GM18520 (cell line): ENCODE data around the gene IFT43.
"Not testable (repeated sequence)": the region's sequence is repeated elsewhere in the genome, so short reads cannot be mapped to it uniquely, and the experiment has no call there.

Source experiments
- ATAC-seq: cut with Tn5 transposase; IDR thresholded peaks from one replicate; pipeline ENCODE4 v1.9.1; 2021; ENCODE audit not compliant: unreplicated experiment

The IFT43 gene

DNA sequence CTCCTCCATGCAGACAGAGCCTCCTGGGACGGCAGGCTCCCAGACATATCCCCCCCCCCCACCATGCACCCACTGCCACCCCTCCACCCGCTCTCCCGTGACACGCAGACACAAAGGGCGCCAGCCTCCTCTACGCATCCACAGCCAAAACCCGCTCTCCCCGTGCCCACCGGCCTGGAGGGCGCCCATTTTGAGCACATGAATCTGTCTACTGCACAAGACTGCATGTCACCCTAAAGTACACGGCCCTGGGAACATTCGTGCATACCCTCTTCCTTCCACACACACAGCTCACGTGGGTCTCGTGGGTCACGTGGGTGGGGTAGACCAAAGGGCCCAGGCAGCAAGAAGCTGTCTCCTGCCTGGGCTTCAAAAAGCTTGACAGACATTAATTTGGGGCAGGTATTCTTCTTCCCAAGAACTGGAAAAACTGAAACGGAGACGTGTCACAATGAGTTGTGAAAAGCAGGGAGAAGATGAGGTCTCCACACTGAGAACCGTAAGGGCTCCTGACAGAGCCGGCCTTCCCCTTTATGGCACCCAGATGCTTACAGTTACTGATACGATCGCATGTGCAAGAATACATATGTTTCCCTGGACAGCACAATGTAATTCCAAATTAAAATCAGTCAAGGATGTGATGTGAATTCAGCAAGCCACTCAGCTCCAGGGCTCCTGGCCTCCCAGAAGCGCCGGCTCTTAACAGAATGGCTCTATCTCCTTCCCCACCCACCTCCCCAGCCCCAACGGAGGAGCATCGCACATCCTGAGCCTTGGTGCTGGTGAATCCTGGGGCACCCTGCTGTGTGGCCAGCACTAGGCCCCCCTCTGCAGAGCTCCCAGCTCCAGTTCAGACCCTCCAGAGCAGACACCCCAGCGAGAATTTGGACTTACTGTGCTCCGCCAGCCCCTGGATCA, 5.7 kb upstream of the IFT43 start:
- no peak for ATAC-seq

DNA sequence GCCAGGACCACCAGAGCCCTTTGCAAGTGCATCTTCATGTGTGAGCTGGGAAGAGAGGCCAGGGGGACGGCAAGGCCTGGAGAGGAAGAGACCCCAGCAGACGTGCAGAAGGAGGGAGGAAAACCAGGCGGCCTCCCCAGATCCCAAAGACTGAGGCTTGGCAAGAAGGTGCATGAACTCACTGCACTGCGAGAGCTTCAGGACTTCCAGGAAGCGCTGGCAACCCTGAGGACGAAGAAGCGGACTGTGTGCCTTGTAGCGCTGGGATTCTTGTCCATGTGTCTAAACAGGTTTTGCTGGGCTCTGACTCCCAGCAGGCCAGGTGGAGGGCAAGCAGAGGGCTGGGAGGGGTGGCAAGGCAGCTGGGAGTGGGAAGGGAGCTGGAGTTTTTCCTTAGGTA, 4.7 kb upstream of the IFT43 start:
- ATAC-seq: no peak

DNA sequence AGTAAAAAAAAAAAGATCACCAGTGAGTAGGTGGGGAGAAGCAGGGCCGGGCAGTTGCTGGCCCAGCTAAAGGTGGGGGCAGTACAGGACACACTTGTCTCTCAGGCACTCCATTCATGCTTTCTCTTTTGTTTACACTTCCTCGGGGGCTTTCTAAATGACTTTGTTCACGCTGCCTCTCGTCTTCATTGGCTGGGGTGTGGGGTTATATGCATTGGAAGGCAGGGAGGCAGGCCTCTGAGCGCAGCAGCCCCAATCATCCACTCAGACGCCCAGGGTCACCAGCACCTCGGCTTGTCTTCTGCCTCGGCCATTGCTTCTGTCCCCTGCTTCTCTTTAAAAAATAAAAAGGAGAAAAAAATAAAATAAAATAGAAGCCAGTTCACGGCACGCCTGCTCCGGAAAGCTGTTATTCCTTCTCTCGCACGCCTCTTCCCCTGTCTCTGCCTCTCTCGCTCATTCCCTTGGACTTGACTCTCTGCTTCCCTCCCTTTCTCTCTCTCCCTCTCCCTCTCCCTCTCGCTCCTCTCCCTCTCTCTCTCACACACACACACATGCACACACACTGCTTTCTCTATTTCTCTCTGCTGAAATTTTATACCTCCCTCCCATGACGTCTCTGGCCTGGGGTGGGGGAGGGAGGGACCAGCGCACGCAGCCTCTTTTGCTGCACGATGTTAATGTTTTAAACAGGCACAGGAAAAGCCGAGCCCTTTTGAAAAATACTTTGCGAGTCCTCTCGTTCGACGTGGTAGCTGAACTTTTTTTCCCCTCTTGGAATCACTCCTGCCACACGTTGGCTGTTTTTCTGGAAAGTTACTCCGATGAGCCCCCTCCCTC, 3.9 kb upstream of the IFT43 start, which contains the start of gene TGFB3:
Gene TGFB3, minus strand, starts transcription at position 570 of the 840 bp plus-strand sequence. CDS start 1,102 bp downstream, outside the sequence.
- peak; percentile 48 for ATAC-seq

DNA sequence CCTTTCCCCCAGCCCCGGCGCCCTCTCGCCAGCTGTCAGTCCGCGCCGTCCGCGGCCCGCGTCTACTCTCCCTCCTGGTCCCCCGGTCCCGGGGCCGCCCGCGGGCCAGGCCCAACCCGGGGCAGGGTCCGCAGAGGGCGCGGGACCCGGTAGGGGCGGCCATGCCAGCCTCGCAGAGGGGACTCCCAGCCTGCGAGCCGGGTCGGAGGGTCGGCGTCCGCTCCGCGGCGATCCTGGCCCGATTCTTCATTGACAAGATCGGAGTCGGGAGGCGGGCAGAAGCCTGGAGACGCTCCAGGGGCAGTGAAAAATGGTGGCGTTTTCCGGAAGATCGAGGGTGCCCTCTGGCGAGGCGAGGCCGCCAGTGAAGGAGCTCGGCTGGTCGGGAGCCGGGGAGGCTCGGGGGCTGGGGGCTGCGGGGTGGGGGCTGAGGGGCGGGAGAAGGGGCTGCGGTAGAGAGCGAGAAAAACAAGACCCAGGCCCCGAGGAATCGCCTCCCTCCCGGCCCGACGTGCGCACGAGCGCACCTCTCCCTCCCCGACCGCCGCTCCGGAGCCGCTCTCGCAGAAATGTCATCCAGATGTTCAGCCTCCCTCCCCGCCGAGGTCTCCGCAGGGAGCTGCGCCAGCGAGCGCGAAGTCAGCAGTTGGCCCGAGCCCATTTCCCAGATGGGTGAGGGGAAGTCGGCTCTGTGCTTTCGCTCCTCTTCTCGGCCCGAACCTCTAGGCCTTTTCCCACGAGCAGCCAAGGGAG, 3.1 kb upstream of the IFT43 start:
- ATAC-seq: peak; percentile 43

DNA sequence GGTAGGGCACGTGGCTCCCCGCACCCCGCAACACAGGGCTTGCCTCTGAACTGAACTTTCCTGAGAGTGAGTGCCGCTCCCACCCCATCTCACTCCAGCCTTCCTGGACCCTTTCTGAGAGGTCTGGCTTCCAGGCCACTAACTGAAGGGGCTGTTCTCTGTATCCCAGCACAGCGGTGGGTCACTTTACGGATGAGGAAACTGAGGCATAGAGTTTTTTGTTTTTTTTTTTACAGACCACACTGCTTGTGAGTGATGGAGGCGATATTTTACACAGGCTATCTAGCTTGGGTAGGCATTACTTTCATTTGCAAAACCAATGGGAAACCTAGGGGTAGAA, 2.6 kb upstream of the IFT43 start:
- no peak for ATAC-seq

DNA sequence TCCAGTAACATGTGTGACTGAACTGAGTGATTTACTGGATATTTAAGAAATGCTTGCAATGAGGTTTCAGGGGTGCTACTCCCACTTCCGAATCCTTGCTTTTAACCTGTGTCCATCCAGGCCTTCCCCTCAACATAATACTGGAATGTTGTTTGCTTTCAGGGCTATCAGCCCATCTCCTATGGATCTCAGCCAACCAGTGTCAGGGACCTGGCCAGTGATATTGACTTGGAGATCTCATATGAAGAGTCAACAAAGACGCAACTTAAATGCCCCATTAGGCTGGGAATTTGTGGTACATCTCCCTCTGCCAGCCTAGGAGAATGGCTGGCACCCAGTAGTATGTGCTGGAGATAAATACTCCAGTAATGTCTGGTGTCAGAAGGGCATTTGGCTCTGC, 889 bp upstream of the IFT43 start:
- ATAC-seq: no peak

DNA sequence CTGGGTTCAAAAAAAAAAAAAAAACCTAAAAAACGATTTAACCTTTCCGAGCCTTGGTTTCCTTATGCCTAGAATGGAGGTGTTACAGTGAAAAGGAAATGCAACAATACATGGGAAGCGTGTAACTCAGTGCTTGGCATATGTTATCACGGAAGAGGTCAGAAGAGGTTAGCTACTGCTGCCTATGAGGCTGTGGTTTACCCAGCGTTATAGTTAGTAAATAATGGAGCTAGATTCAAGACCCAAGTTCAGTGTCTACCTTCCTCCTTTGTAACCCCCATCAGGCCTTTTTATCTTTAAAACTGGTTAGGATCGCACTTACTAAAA, 839 bp downstream of the IFT43 start:
- no peak for ATAC-seq

DNA sequence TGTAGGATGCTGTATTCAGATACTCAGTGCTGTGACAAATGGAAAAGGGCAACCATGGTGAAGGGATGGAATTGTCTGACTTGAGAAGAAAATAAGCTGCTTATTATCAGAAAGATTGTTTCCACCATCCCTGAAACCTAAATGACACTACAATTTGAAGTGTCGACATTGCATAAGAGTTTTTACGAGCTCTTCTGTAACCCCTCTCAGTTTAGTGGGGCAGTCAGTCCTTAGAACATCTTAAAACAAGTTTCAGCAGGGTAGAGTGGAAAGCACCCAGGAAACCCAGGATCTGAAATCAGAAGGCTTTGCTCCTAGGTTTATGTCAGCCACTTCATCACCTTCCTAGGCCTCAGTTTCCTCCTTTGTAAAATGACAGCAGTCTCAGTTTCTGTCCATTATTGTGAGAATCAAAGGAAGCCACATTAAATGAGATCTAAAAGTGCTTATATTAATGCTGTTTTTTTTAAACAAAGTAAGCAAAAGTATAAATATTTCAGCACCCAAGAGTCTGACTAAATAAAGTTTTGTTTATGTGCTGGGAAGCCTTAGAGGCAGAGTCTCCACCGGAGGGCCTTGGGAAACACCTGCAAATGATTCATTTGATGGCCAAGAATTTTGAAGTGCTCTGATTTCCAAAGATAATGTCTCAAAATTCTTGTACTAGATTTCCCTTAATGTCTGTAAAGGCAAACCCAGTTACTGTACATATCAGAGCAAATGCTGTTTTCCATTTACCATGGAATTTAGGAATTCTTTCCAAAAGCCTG, 1.8 kb downstream of the IFT43 start:
- ATAC-seq: no peak

DNA sequence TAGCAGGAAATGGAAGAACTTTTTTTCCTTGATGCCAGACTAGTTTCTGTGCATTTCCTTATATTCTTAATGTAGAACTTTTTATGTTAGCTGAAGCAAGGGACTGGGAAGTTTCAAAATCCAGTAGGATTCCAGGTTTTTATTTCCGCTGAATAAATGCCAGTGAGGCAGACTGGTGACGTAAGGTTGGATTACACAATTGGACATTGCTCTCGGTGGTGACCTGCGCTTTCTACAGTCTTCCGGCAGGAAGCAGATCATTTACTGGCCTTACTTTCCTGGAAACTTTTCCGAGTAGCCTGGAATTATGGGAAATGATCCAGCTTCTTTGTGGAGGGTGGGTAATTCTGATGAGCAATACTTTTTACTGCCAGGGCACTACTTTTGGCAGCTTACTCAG, 3.6 kb downstream of the IFT43 start:
- no peak for ATAC-seq

DNA sequence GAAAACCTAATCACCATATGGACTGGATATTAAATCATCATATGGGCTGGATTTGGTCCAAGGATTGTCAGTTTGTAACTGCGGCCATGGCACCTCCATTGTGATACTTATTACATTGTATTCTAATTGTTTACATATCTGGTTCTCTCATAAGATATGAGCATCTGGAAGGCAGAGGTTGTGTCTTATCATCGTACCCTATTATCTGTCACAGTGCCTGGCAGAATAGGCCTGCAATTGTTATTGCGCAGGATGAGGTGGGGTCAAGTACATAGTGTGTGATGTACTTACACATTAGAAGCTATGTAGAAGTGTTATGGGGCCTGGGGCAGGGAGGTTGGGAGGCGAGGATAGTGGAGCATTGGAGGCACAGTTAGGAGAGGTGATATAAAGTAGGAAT, 4.7 kb downstream of the IFT43 start:
- ATAC-seq: no peak

DNA sequence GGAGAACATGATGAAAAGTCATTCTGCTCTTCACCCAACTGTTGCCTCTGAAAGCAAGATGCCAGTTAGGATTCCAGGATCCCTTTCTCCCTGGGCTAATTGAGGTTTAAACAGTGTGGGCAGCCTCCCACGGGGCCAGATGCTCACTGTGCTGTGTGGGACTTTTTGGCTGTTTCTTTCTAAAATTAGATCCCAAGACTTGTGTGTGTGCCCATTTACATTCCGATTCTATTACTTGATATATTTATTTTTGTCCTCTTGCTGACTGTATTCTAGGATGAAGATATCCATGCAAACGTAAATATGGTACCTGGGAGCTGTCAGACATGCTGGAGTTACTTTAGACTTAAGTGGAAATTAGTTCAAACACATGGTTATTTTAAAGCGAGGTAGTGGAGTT, 6.2 kb downstream of the IFT43 start:
- ATAC-seq: no peak

DNA sequence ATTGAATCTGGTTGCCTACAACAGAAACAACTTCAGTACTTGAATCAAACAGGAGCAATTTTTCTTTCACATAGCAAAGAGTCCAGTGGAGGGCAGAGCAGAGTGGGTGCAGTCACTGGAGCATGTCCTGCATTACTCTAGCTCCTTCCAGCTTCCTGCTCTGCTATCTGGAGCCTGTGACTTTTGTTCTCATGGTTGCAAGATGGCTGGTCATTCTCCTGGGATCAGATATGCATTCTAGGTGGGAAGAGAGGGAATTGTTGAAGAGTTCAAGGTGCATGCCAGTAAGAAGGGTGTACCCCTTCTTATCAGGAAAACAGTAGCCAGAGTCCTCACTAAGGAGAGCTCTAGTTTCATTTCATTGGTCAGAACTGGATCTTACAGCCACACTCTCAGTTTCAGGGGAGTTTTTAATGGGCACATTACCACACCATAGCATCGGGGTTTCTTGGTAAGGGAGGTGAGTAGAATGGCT, 8.0 kb downstream of the IFT43 start:
- no peak for ATAC-seq

DNA sequence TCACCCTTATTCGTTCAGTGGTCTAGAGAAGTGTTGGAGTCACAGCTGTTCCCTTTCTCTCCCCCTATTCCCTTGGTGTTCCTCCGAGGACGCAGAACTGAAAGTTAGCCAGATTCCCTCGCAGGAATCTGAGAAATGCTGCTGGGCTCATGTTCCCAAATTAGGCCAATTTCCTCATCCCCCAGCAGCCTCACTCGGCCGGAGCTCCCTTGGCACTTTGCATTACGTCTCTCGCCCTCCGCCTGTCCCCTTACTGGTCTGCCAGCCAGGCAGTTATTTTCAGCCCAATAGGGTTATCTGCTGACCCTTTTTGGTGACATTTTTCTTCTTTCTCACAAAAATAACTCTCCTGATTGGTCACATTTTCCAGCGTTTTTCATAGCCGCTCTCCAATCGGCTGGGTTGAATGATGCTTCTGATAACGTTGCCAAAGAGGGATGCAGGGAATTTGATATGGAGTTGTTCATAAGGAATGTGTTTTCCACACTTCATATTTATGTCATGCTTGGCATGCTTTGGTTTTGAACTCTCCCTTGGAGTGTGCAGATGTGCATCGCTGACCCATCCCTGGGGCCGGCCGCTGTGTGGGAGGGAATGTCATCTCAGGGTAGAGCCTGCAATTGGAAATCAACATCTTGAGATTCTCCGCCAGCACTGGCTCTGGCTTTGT, 9.9 kb downstream of the IFT43 start:
- no peak for ATAC-seq

DNA sequence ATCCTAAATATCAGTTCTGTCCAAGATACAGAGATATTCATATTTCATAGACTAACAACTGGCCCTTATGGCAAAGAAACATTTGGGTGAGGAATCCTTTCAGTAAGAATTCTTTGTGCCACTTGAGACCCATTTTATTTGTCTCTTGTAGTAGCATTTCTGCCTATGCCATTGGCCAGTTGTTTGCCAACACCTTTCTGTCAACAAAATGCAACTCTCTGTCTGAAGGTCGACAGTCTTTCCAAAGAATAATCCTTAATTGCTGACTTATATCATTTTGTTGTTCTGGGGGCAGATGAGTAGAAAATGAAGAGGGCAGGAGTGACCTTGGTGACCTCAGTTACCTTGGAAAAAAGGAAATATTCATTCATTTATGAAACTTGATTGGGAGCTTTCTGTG, 10.9 kb downstream of the IFT43 start:
- ATAC-seq: no peak

DNA sequence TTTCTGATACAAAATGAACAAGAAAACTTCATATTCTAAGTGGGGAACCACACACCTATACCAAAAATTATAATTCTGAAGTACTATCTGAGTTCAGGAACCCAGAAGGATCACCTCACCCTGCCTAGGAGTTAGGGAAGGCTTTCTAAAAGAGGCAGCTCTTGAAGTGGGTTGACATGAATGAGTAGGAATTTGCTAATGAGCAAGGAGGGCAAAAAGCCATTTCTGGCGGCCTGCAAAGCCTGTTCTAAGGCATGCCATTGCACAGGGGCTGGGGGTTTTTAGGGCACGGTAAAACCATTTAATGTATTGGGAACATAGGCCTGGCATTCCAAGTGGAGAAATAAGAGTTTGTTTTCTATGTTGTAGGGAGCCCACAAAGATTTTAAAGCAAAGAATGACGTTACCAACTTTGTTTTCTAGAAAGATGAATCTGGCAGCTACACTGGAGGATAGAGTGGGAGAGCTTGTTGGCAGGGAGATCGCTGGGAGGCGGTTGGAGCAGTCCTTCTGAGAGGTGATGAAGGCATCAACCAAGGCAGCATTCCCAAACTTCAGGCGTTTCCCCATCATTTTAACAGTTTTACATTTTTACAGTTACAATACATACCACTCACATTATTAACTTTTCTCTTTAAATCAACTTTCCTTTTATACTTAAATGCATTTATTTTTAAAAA, 14.1 kb downstream of the IFT43 start:
- no peak for ATAC-seq

DNA sequence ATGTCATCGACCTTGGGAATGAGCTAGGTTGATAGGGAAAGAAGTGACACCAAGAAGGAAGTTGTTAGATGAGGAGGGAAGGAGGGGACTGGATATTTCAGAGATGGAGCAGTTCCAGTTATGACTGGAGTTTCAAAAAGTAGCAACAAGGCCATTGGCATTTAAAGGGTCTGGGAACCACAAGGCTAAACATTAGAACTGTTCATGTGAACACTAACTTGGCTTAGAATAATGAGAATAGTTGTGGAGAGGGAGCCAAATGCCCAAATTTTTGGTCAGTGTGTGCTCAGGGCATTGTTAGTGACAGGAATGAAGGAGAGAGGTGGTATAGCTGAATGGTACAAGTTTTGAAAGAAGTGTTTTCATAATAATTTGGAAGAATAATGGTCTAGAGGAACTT, 16.8 kb downstream of the IFT43 start:
- no peak for ATAC-seq

DNA sequence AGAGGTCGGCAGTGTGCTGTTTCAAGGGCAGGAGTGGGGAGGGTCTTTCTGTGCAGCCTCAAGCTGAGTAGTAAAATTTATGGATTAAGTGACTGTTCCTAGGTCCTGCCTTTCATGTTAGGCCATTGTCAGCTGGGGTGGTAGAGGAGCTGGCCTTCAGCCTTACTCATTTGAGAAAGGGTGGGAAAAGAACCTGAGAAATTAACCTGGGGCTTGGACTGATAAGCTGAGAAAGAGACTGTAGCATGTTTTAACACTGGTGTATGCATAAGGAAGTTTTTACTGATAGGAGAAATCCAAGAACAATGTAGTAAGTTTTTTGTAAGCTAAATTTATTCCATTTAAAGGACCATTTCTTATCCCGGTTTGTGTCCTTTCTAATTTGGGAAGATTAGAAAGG, 20.7 kb downstream of the IFT43 start:
- no peak for ATAC-seq

DNA sequence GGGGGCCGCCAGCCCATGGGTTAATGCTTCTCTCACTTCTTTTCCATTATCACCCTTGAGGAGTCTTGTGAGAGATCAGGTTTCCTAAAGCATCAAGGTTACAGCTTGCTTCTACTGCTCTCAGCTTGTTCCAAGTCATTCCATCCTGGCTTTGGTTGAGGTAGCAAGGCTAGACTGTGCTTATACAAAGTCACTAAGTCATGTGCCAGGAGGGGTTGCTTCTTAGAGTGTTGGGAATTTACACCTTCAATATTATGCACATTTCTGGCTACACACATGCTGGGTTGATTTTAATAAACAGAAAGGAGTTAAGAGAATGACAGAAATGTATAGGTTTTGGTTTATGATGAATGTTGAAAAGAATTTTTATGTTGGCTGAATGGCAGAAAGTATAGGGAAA, 21.8 kb downstream of the IFT43 start:
- no peak for ATAC-seq

DNA sequence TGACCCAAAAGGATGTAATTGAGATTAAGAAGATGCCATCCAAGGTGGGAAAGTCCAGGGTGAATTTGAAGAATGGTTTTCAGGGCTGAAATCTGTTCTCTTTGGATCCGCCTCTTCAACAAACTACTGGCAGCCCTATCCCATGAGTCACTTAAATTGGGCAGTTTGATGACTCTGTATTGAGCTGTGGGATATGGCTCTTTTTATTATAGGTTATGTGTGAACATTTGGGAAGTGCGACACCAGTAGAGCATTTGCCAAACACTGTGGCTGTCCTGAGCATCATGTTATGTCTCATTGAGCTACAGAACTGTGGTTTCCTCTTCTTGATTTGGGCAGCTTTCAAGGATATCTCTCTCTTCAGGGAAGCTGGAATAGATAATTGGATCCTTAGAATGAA, 22.3 kb downstream of the IFT43 start:
- no peak for ATAC-seq

DNA sequence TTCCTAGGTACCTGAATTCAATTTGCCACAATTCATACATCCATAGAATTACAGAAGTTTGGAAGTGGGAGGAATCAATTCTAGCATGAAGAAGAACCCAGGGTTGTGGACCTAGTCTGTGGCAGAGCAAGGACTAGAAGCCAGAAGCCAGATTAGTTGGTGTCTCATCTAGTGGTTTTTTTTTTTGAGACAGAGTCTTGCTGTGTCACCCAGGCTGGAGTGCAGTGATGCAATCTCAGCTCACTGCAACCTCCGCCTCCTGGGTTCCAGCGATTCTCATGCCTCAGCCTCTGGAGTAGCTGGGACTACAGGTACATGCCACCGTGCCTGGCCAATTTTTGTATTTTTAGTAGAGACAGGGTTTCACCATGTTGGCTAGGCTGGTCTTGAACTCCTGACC, 24.1 kb downstream of the IFT43 start:
- ATAC-seq: not testable (repeated sequence)
